H9 (cell line): ENCODE measurements around the gene ACADSB. TPM values are rescaled to one million over a fixed set of nuclear protein-coding genes. Genes with fewer than 3 reads are reported as not detected.

Experiments
- DNase-seq: peaks from one replicate; pipeline ENCODE4 v3.0.0-alpha.2; 2017
- H2AFZ ChIP-seq: one replicate; pipeline ENCODE4 v1.6.1; 2013; ENCODE audit warnings: mild to moderate bottlenecking, low read length, control low read depth, moderate library complexity
- H2AK5ac ChIP-seq: 2 replicates; pipeline ENCODE4 v1.6.1; 2013; ENCODE audit warnings: low read length, control low read depth, mixed read lengths; ENCODE audit not compliant: insufficient read length
- H2BK120ac ChIP-seq: one replicate; pipeline ENCODE4 v1.6.1; 2013; ENCODE audit warnings: low read depth, mild to moderate bottlenecking, low read length, control low read depth, inconsistent platforms; ENCODE audit not compliant: poor library complexity, severe bottlenecking
- H2BK12ac ChIP-seq: 2 replicates; pipeline ENCODE4 v1.6.1; 2013; ENCODE audit warnings: low read length, control low read depth, mixed read lengths, low read depth; ENCODE audit not compliant: insufficient read length
- H2BK15ac ChIP-seq: 2 replicates; pipeline ENCODE4 v1.6.1; 2013; ENCODE audit warnings: low read depth, low read length, control low read depth
- H2BK20ac ChIP-seq: one replicate; pipeline ENCODE4 v1.6.1; 2013; ENCODE audit warnings: low read depth, mild to moderate bottlenecking, low read length, control low read depth, inconsistent platforms; ENCODE audit not compliant: poor library complexity, severe bottlenecking
- H2BK5ac ChIP-seq: 2 replicates; pipeline ENCODE4 v1.6.1; 2013; ENCODE audit warnings: low read length, control low read depth, mixed read lengths; ENCODE audit not compliant: insufficient read length
- H3K14ac ChIP-seq: 2 replicates; pipeline ENCODE4 v1.6.1; 2013; ENCODE audit warnings: low read length, control low read depth; ENCODE audit not compliant: insufficient read depth
- H3K18ac ChIP-seq: 2 replicates; pipeline ENCODE4 v1.6.1; 2013; ENCODE audit warnings: low read depth, mild to moderate bottlenecking, mixed read lengths, low read length, control low read depth; ENCODE audit not compliant: insufficient read length
- H3K23ac ChIP-seq: 2 replicates; pipeline ENCODE4 v1.6.1; 2013; ENCODE audit warnings: low read length, control low read depth, mixed read lengths, low read depth; ENCODE audit not compliant: insufficient read length
- H3K23me2 ChIP-seq: 2 replicates; pipeline ENCODE4 v1.6.1; 2013; ENCODE audit warnings: low read depth, mild to moderate bottlenecking, mixed read lengths, low read length, control low read depth; ENCODE audit not compliant: insufficient read length, poor library complexity, severe bottlenecking
- H3K27ac ChIP-seq: 2 replicates; pipeline ENCODE4 v1.5.1; 2013; ENCODE audit warnings: low read length, control low read depth, mixed read lengths, low read depth; ENCODE audit not compliant: insufficient read length
- H3K27me3 ChIP-seq: 2 replicates; pipeline ENCODE4 v1.6.1; 2013; ENCODE audit warnings: low read length, control low read depth, inconsistent platforms; ENCODE audit not compliant: insufficient read depth
- H3K4ac ChIP-seq: 2 replicates; pipeline ENCODE4 v1.6.1; 2013; ENCODE audit warnings: low read depth, mild to moderate bottlenecking, control low read depth, inconsistent platforms, low read length, moderate library complexity
- H3K4me1 ChIP-seq: 2 replicates; pipeline ENCODE4 v1.6.1; 2013; ENCODE audit warnings: low read length, control low read depth, inconsistent platforms; ENCODE audit not compliant: insufficient read depth
- H3K4me2 ChIP-seq: 2 replicates; pipeline ENCODE4 v1.6.1; 2013; ENCODE audit warnings: low read length, control low read depth, mixed read lengths; ENCODE audit not compliant: insufficient read length, insufficient read depth
- H3K56ac ChIP-seq: 2 replicates; pipeline ENCODE4 v1.6.1; 2013; ENCODE audit warnings: low read depth, mild to moderate bottlenecking, mixed read lengths, low read length, control low read depth; ENCODE audit not compliant: insufficient read length
- H3K79me1 ChIP-seq: 2 replicates; pipeline ENCODE4 v1.6.1; 2013; ENCODE audit warnings: low read depth, mild to moderate bottlenecking, moderate library complexity, low read length, control low read depth, inconsistent platforms; ENCODE audit not compliant: insufficient read depth, poor library complexity, severe bottlenecking
- H3K79me2 ChIP-seq: 2 replicates; pipeline ENCODE4 v1.6.1; 2013; ENCODE audit warnings: low read length, control low read depth, inconsistent platforms; ENCODE audit not compliant: insufficient read depth
- H3K9ac ChIP-seq: 2 replicates; pipeline ENCODE4 v1.6.1; 2013; ENCODE audit warnings: low read length, control low read depth, mixed read lengths; ENCODE audit not compliant: insufficient read length; ENCODE audit errors: extremely low read depth
- H3K9me3 ChIP-seq: one replicate; pipeline ENCODE4 v1.6.1; 2013; ENCODE audit warnings: low read depth, low read length, inconsistent platforms; ENCODE audit not compliant: control insufficient read depth
- H3T11ph ChIP-seq: one replicate; pipeline ENCODE4 v1.6.1; 2013; ENCODE audit warnings: mild to moderate bottlenecking, low read length, control low read depth, inconsistent platforms
- H4K20me1 ChIP-seq: one replicate; pipeline ENCODE4 v1.6.1; 2013; ENCODE audit not compliant: control insufficient read depth, insufficient read length, insufficient read depth
- H4K5ac ChIP-seq: 2 replicates; pipeline ENCODE4 v1.6.1; 2013; ENCODE audit warnings: low read depth, mild to moderate bottlenecking, mixed read lengths, low read length, control low read depth; ENCODE audit not compliant: insufficient read length
- H4K8ac ChIP-seq: replicated peaks from 2 replicates; pipeline ENCODE4 v1.6.1; 2013; ENCODE audit warnings: low read length, control low read depth, mixed read lengths, low read depth; ENCODE audit not compliant: insufficient read length
- H4K91ac ChIP-seq: 2 replicates; pipeline ENCODE4 v1.6.1; 2013; ENCODE audit warnings: low read depth, mild to moderate bottlenecking, moderate library complexity, mixed read lengths, low read length, control low read depth; ENCODE audit not compliant: insufficient read length
- H3K27ac Mint-ChIP-seq, 3 experiments: 2 replicates in 2 of 3; 3 replicates in 1 of 3; pipeline ENCODE4 v1.8.0; 2020 to 2021; ENCODE audit warnings: mixed read lengths in 3 of 3, mild to moderate bottlenecking in 1 of 3, moderate library complexity in 1 of 3
- H3K27me3 Mint-ChIP-seq: 2 replicates; pipeline ENCODE4 v1.8.0; 2021; ENCODE audit warnings: low read depth, mild to moderate bottlenecking, moderate library complexity, mixed read lengths
- H3K36me3 Mint-ChIP-seq, 3 experiments: 2 replicates in 2 of 3; 3 replicates in 1 of 3; pipeline ENCODE4 v1.8.0; 2020 to 2021; ENCODE audit warnings: low read depth in 3 of 3, mixed read lengths in 3 of 3; ENCODE audit not compliant: insufficient read depth in 1 of 3
- H3K4me1 Mint-ChIP-seq, 2 experiments: 2 replicates each; pipeline ENCODE4 v1.8.0; 2020; ENCODE audit warnings: mixed read lengths in 2 of 2
- H3K4me3 Mint-ChIP-seq, 2 experiments: 2 replicates in 1 of 2; 3 replicates in 1 of 2; pipeline ENCODE4 v1.8.0; 2020 to 2021; ENCODE audit warnings: mild to moderate bottlenecking in 2 of 2, mixed read lengths in 2 of 2, moderate library complexity in 1 of 2
- H3K9me3 Mint-ChIP-seq, 2 experiments: 2 replicates in 1 of 2; 3 replicates in 1 of 2; pipeline ENCODE4 v1.8.0; 2020; ENCODE audit warnings: mild to moderate bottlenecking in 2 of 2, mixed read lengths in 2 of 2, moderate library complexity in 1 of 2
- CTCF ChIP-seq: fragments of 200-600 bp; sonication (generic); conservative IDR thresholded peaks from 3 replicates; pipeline ENCODE4 v1.8.0; 2021; ENCODE audit warnings: antibody characterized with exemption, mild to moderate bottlenecking
- WGBS: extraction: QIAGEN DNeasy Blood & Tissue Kit; methylation state at CpG from one replicate; pipeline ENCODE4 v1.1.7; 2013; ENCODE audit warnings: missing lambda C conversion rate, low lambda C conversion rate, mixed read lengths; ENCODE audit not compliant: insufficient read length; ENCODE audit errors: extremely low coverage; 5-methylcytosine and 5-hydroxymethylcytosine counted together
- total RNA-seq: library from RNA; stranded (reverse); gene quantifications from 2 replicates; pipeline ENCODE4 v1.2.1, GENCODE V29; 2021

ACADSB gene
- total RNA-seq, 1 experiment from 2014 or later = 35.1 TPM

GRCh38 chr10:122995936-122996335 lies 12.9 kb upstream of the ACADSB start:
- TF ChIP-seq CTCF = no peak
- DNase-seq = no peak
- H4K8ac ChIP-seq = no peak overlapping the region
- H3K56ac ChIP-seq = no peak overlapping the region
- H3K23me2 ChIP-seq = no peaks in the 10 kb centered on the region
- no peak overlapping the region for H3K4me3 Mint-ChIP-seq
- H2BK20ac ChIP-seq = no peak overlapping the region
- no peaks in the 10 kb centered on the region for H3K27me3 Mint-ChIP-seq
- no peaks in the 10 kb centered on the region; the same call in 1 of the 2 replicates for H3K27me3 ChIP-seq
- no peak overlapping the region for H3K4ac ChIP-seq
- peaks cover 4 to 11% of the 10 kb centered on the region in 2 experiments for H3K4me1 Mint-ChIP-seq
- no peak overlapping the region for H3K23ac ChIP-seq
- no peak overlapping the region for H2AK5ac ChIP-seq
- H4K20me1 ChIP-seq = no peaks in the 10 kb centered on the region
- H3K4me1 ChIP-seq = no peaks in the 10 kb centered on the region
- H3T11ph ChIP-seq = no peak overlapping the region
- no CpG with 5 or more reads among the region's 4 CpGs for WGBS
- H3K9ac ChIP-seq = no peak overlapping the region
- H3K9me3 ChIP-seq = no peaks in the 10 kb centered on the region
- H3K27ac Mint-ChIP-seq = no peak overlapping the region
- no peak overlapping the region for H2AFZ ChIP-seq
- no peaks in the 10 kb centered on the region for H3K79me2 ChIP-seq
- H3K4me2 ChIP-seq = no peak overlapping the region
- no peaks in the 10 kb centered on the region for H3K9me3 Mint-ChIP-seq
- no peak overlapping the region for H4K91ac ChIP-seq
- H3K36me3 Mint-ChIP-seq = peaks cover 0 to 24% (median 24%) of the 10 kb centered on the region in 3 experiments; a peak in 4 of 7 replicates
- H2BK120ac ChIP-seq = no peak overlapping the region
- no peak overlapping the region for H4K5ac ChIP-seq
- no peak overlapping the region for H2BK15ac ChIP-seq
- no peak overlapping the region for H2BK5ac ChIP-seq
- H3K18ac ChIP-seq = no peak overlapping the region
- H3K14ac ChIP-seq = no peak overlapping the region
- no peaks in the 10 kb centered on the region for H3K79me1 ChIP-seq
- H3K27ac ChIP-seq = no peak overlapping the region
- H2BK12ac ChIP-seq = no peak overlapping the region
